Right cardiac atrium (tissue), 5 donors: ENCODE data around the gene MICB. TPM values are rescaled to one million over a fixed set of nuclear protein-coding genes. Genes with fewer than 3 reads are reported as not detected.

ENCODE experiments used
- ATAC-seq, 2 donors: fragments of 200-7000 bp; cut with Tn5 transposase; one replicate each; pipeline versions ENCODE4 v1.8.0 to v1.9.1; 2020; ENCODE audit warnings: moderate library complexity in 2 of 2, mild to moderate bottlenecking in 1 of 2
- DNase-seq, 3 donors: peaks; one replicate each; pipeline ENCODE4 v3.0.0-alpha.2; 2020
- H3K27ac ChIP-seq: one replicate; pipeline ENCODE4 v1.5.1; 2013; ENCODE audit warnings: mild to moderate bottlenecking, low read length, control low read depth, moderate library complexity
- H3K27me3 ChIP-seq: one replicate; pipeline ENCODE4 v1.6.1; 2013; ENCODE audit not compliant: control insufficient read depth, insufficient read depth
- H3K4me1 ChIP-seq: one replicate; pipeline ENCODE4 v1.6.1; 2013; ENCODE audit warnings: low read length; ENCODE audit not compliant: control insufficient read depth, insufficient read depth
- H3K4me3 ChIP-seq: one replicate; pipeline ENCODE4 v1.5.1; 2013; ENCODE audit warnings: low read length, control low read depth
- H3K9me3 ChIP-seq: one replicate; pipeline ENCODE4 v1.6.1; 2013; ENCODE audit warnings: low read length; ENCODE audit not compliant: control insufficient read depth
- WGBS: extraction: QIAGEN DNeasy Blood & Tissue Kit; methylation state at CpG from one replicate; pipeline ENCODE4 v1.1.7; 2013; 5-methylcytosine and 5-hydroxymethylcytosine counted together
- intact Hi-C, 4 donors: fragments of 100-400 bp; cut with DNase I; formaldehyde crosslinking; loops; one replicate each; pipeline versions ENCODE4 v1.11.0 to v1.14.0; 2022 to 2023
- polyA plus RNA-seq: library from polyadenylated mRNA; stranded (reverse); fragments of 200-250 nt; gene quantifications from one replicate; pipeline ENCODE4 v1.2.3, GENCODE V29; 2013
- total RNA-seq, 4 donors: library from RNA; stranded (reverse); fragmentation: NEBNext Ultra II Directional; extraction: Animal tissue kit (Norgen Biotek cat#: 25700); gene quantifications; one replicate each; pipeline ENCODE4 v1.2.1, GENCODE V29; 2021
- donor health status: healthy with polysubstance abuse.
- donor health status: DM: no; HTN: yes; CAD: no.
- donor health status: DM: no; HTN: no; CAD: no.
- donor health status: DM: no; HTN: yes; CAD: no; lungs with severe emphysema.
- donor health status: DM: yes; HTN: yes; CAD: no.

MICB gene
- total and polyA plus RNA-seq, 5 donors: 1.2 to 1.8 (median 1.6) TPM

GRCh38 chr6:31558318-31558625 is 60.3 kb downstream of the MICB start:
- peak overlapping the region; percentile 55 for H3K27ac ChIP-seq
- ATAC-seq (peak in 1 of 2 donors; percentile 19), DNase-seq (no peak)
- no peaks in the 10 kb centered on the region for H3K9me3 ChIP-seq
- no peaks in the 10 kb centered on the region for H3K27me3 ChIP-seq
- intact Hi-C loops: no loop called here
- 78% methylated on average over 8 of the region's 8 CpGs for WGBS
- H3K4me1 ChIP-seq: peaks cover 18% of the 10 kb centered on the region
- no peak overlapping the region for H3K4me3 ChIP-seq

DNA sequence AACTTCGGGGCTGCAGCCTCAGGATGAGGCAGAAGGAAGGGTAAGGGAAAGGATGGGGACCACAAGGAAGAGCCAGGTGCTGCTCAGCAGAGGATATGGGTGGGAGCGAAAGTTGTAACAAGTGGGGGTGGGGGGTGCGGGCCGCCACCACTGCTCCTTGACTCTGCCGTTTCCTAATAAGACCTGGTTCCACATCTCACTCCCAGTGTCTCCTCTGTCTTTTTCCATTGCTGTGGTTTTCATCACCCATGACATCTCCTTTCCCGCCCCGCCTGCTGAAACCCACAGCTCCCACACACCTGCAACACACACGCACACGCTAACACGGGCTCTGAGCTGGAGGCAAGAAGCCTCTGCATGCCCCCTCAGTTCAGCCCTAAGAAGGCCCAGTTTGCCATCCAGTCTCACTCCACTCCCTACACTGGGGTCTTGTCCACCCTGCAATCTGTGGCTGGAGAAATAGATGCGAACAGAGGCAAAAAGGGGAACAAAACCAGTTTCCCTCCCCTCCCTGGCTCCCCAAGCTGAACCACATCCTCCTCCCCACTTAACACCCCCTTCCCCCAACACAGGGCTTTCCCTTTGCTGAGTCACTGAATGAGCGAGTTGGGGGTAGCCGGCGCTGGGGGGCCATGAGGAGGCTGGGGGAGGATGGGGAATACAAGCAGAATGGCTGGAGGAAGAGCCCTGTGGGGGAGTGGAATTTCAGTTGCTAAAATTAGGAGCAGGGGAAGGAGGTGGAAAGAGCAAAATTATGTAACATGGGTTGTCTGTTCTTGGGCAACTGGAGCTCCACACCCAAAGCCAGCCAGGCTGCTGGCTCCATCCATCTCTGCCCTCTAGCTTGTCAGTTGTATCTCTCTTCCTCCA is 60.9 kb downstream of the MICB start:
- ATAC-seq (peak; percentile 22 to 40), DNase-seq (peak in 2 of 3 donors; percentile 64 to 72)
- Histone ChIP-seq H3K27me3 (no peaks in the 10 kb centered on the region), H3K4me3 (no peak overlapping the region), H3K4me1 (peaks cover 18% of the 10 kb centered on the region), H3K9me3 (no peaks in the 10 kb centered on the region), H3K27ac (peak overlapping the region; percentile 55)
- WGBS: 72% methylated on average over 14 of the region's 14 CpGs
- intact Hi-C loops: no loop called here

- Histone ChIP-seq H3K4me1 (peaks cover 18% of the 10 kb centered on the region), H3K4me3 (no peak overlapping the region), H3K27me3 (no peaks in the 10 kb centered on the region), H3K9me3 (no peaks in the 10 kb centered on the region), H3K27ac (peak overlapping the region; percentile 50)
- intact Hi-C loops: no loop called here
- DNase-seq (no peak), ATAC-seq (no peak)
- 51% methylated on average over 4 of the region's 4 CpGs for WGBS
Measured at GRCh38 chr6:31559606-31559957, 61.6 kb downstream of the MICB start.

DNA sequence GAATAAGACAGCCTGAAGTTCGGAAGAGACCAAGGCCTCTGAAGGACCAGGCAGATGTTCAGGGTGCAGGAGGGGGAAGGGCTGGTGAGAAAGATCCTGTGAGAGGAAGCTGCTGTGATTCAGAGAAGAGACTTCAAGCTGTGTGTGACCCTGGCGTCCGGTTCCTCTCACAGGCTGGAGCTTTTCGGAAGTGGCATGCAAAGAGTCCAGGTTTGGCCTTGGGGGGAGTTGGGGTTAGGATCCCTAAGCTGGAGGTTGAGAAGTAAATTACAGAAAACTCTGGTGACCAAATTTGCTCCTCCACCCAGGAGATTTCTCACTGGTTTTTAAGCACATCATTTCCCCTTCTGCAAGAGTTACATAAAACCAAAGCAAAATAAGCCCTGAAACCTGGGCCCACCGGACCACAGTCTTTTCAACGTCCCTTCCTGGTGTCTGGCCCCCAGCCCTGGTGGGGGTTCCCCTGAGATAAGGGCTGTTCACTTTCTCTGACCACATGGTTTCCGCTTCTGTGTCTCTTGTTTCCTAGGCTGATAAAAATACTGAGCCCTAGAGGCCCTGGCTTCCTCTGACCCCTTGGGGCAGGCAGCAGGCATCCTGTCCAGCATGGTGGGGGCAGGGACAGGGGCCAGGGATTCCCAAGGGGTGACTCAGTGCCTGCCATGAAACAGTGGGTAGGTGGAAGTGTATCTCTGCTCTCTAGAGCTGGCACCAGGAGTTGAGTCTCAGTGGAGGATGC is 62.2 kb downstream of the MICB start:
- peaks cover 18% of the 10 kb centered on the region for H3K4me1 ChIP-seq
- no peaks in the 10 kb centered on the region for H3K9me3 ChIP-seq
- H3K27ac ChIP-seq: peak overlapping the region; percentile 50
- no peak overlapping the region for H3K4me3 ChIP-seq
- ATAC-seq (peak; percentile 88 to 96), DNase-seq (peak; percentile 75 to 87 (median 87))
- intact Hi-C loops: no loop called here
- WGBS: 38% methylated on average over 7 of the region's 7 CpGs
- no peaks in the 10 kb centered on the region for H3K27me3 ChIP-seq

DNA sequence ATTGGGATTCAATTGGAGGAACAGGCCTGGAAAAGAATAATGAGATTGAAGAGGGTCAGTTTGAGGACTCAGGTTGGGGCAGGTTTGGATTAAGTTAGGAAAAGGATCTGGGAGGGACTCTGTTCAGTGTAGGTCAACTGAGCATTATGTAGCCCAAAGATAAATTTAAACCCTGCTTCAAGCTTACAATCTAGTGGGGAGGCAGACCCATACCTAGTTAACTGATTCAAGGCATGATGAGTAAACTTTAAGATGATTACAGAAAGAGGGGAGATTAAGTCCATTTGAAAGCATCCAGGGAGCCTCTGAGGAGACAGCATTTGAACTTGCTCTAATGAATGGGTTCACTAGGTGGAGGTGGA is 62.7 kb downstream of the MICB start:
- Histone ChIP-seq H3K9me3 (no peaks in the 10 kb centered on the region), H3K4me3 (no peak overlapping the region), H3K4me1 (peaks cover 18% of the 10 kb centered on the region), H3K27me3 (no peaks in the 10 kb centered on the region), H3K27ac (peak overlapping the region; percentile 35)
- DNase-seq (no peak), ATAC-seq (no peak)
- intact Hi-C loops: no loop called here

Other genes with a start within 250 kb of the MICB start
- gene HLA-C, start 226.1 kb upstream of the MICB start, total RNA-seq: 100 to 1,000 TPM; 183 to 425 (median 325) TPM
- gene HLA-C, start 226.1 kb upstream of the MICB start, polyA plus RNA-seq: 276 TPM
- 100 to 1,000 TPM; 283 to 475 (median 403) TPM for gene HLA-B, start 141.0 kb upstream of the MICB start, total RNA-seq
- gene HLA-B, start 141.0 kb upstream of the MICB start, polyA plus RNA-seq: 448 TPM
- gene MICA, start 94.5 kb upstream of the MICB start, total RNA-seq: 10 to 100 TPM; 10.1 to 13.6 (median 11.3) TPM
- 8.8 TPM for gene MICA, start 94.5 kb upstream of the MICB start, polyA plus RNA-seq
- not detected for gene MCCD1, start 30.8 kb downstream of the MICB start, total RNA-seq
- gene MCCD1, start 30.8 kb downstream of the MICB start, polyA plus RNA-seq: not detected
- 100 to 1,000 TPM; 196 to 235 (median 212) TPM for gene DDX39B, start 43.9 kb downstream of the MICB start, total RNA-seq
- 145 TPM for gene DDX39B, start 43.9 kb downstream of the MICB start, polyA plus RNA-seq
- 1 to 10 TPM; 1.7 to 3.8 (median 2.6) TPM for gene ATP6V1G2, start 48.5 kb downstream of the MICB start, total RNA-seq
- gene ATP6V1G2, start 48.5 kb downstream of the MICB start, polyA plus RNA-seq: 2.8 TPM
- 10 to 100 TPM; 12.2 to 19.3 (median 14.6) TPM for gene NFKBIL1, start 49.5 kb downstream of the MICB start, total RNA-seq
- gene NFKBIL1, start 49.5 kb downstream of the MICB start, polyA plus RNA-seq: 16.7 TPM
- not detected for gene LTA, start 74.1 kb downstream of the MICB start, total RNA-seq
- gene LTA, start 74.1 kb downstream of the MICB start, polyA plus RNA-seq: 0.07 TPM
- gene TNF, start 77.4 kb downstream of the MICB start, total RNA-seq: under 1 TPM; 0.42 to 0.71 (median 0.53) TPM
- 0.23 TPM for gene TNF, start 77.4 kb downstream of the MICB start, polyA plus RNA-seq
- 1 to 10 TPM in 1 of 4 donors, under 1 TPM in 2, not detected in 1; 0.59 to 1.5 (median 0.60) TPM for gene LTB, start 84.3 kb downstream of the MICB start, total RNA-seq
- gene LTB, start 84.3 kb downstream of the MICB start, polyA plus RNA-seq: 0.61 TPM
- gene LST1, start 88.1 kb downstream of the MICB start, total RNA-seq: 10 to 100 TPM; 10.2 to 16.6 (median 12.4) TPM
- 7.8 TPM for gene LST1, start 88.1 kb downstream of the MICB start, polyA plus RNA-seq
- under 1 TPM in 2 of 4 donors, not detected in 2; 0.26 to 0.31 TPM for gene NCR3, start 94.9 kb downstream of the MICB start, total RNA-seq
- 0.11 TPM for gene NCR3, start 94.9 kb downstream of the MICB start, polyA plus RNA-seq
- gene AIF1, start 117.1 kb downstream of the MICB start, total RNA-seq: 10 to 100 TPM; 17.9 to 29.9 (median 21.3) TPM
- 14.7 TPM for gene AIF1, start 117.1 kb downstream of the MICB start, polyA plus RNA-seq
- gene PRRC2A, start 122.6 kb downstream of the MICB start, total RNA-seq: 100 to 1,000 TPM in 2 of 4 donors, 10 to 100 TPM in 2; 96.9 to 110 (median 103) TPM
- gene PRRC2A, start 122.6 kb downstream of the MICB start, polyA plus RNA-seq: 95.2 TPM
- gene BAG6, start 154.5 kb downstream of the MICB start, total RNA-seq: 100 to 1,000 TPM; 230 to 260 (median 256) TPM
- 226 TPM for gene BAG6, start 154.5 kb downstream of the MICB start, polyA plus RNA-seq
- 1 to 10 TPM in 2 of 4 donors, under 1 TPM in 2; 0.48 to 2.8 (median 1.4) TPM for gene APOM, start 157.7 kb downstream of the MICB start, total RNA-seq
- gene APOM, start 157.7 kb downstream of the MICB start, polyA plus RNA-seq: 3.9 TPM
- 10 to 100 TPM; 18.5 to 20.7 (median 20.1) TPM for gene C6orf47, start 162.6 kb downstream of the MICB start, total RNA-seq
- 21.2 TPM for gene C6orf47, start 162.6 kb downstream of the MICB start, polyA plus RNA-seq
- gene GPANK1, start 166.9 kb downstream of the MICB start, total RNA-seq: 10 to 100 TPM; 16.8 to 23.9 (median 20.0) TPM
- 24.6 TPM for gene GPANK1, start 166.9 kb downstream of the MICB start, polyA plus RNA-seq
- 100 to 1,000 TPM; 110 to 123 (median 116) TPM for gene CSNK2B, start 167.9 kb downstream of the MICB start, total RNA-seq
- gene CSNK2B, start 167.9 kb downstream of the MICB start, polyA plus RNA-seq: 158 TPM
- gene LY6G5B, start 171.8 kb downstream of the MICB start, total RNA-seq: 1 to 10 TPM; 4.0 to 8.7 (median 5.9) TPM
- gene LY6G5B, start 171.8 kb downstream of the MICB start, polyA plus RNA-seq: 4.6 TPM
- 1 to 10 TPM; 2.1 to 3.8 (median 2.3) TPM for gene LY6G5C, start 182.9 kb downstream of the MICB start, total RNA-seq
- 5.0 TPM for gene LY6G5C, start 182.9 kb downstream of the MICB start, polyA plus RNA-seq
- gene ABHD16A, start 205.2 kb downstream of the MICB start, total RNA-seq: 10 to 100 TPM; 28.4 to 37.0 (median 31.7) TPM
- gene ABHD16A, start 205.2 kb downstream of the MICB start, polyA plus RNA-seq: 28.1 TPM
- gene LY6G6F, start 208.7 kb downstream of the MICB start, total RNA-seq: not detected
- not detected for gene LY6G6F, start 208.7 kb downstream of the MICB start, polyA plus RNA-seq
- not detected for gene LY6G6D, start 217.2 kb downstream of the MICB start, total RNA-seq
- not detected for gene LY6G6D, start 217.2 kb downstream of the MICB start, polyA plus RNA-seq
- gene LY6G6C, start 223.6 kb downstream of the MICB start, total RNA-seq: not detected
- gene LY6G6C, start 223.6 kb downstream of the MICB start, polyA plus RNA-seq: 0.18 TPM
- gene MPIG6B, start 225.2 kb downstream of the MICB start, total RNA-seq: under 1 TPM in 3 of 4 donors, not detected in 1; 0.31 to 0.37 (median 0.35) TPM
- 0.20 TPM for gene MPIG6B, start 225.2 kb downstream of the MICB start, polyA plus RNA-seq
- 10 to 100 TPM; 42.4 to 55.6 (median 49.3) TPM for gene DDAH2, start 231.2 kb downstream of the MICB start, total RNA-seq
- gene DDAH2, start 231.2 kb downstream of the MICB start, polyA plus RNA-seq: 57.4 TPM
- 100 to 1,000 TPM in 3 of 4 donors, 10 to 100 TPM in 1; 99.4 to 153 (median 116) TPM for gene CLIC1, start 238.4 kb downstream of the MICB start, total RNA-seq
- 116 TPM for gene CLIC1, start 238.4 kb downstream of the MICB start, polyA plus RNA-seq
- 1 to 10 TPM; 2.6 to 3.2 (median 3.0) TPM for gene MSH5, start 241.9 kb downstream of the MICB start, total RNA-seq
- 1.8 TPM for gene MSH5, start 241.9 kb downstream of the MICB start, polyA plus RNA-seq